ENCODE measurements around the gene UBAC2.

Gene UBAC2

DNA sequence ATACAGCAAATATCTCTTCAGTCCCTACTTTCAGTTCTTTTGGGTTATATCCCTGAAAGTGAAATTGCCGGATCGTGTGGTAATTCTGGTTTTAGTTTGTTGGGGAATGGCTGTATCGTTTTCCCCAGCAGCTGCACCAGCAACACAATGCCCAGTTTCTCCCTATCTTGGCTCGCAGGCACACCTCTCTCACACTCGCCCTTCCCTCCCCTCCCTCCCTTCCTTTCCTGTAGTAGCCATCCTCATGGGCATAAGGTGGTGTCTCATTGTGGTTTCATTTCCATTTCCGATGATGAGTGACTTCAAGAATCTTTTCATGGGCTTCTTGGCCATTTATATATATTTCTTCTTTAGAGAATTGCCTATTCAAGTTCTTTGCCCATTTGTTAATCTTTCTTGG, 66.2 kb downstream of the UBAC2 start:
- in situ Hi-C loops (cut with HindIII; ENCODE audit: low sequenced_read_pairs): loop anchor here (10.0 kb wide), 1 partner anchor 92 kb away; no protein-coding TSS in a partner anchor

DNA sequence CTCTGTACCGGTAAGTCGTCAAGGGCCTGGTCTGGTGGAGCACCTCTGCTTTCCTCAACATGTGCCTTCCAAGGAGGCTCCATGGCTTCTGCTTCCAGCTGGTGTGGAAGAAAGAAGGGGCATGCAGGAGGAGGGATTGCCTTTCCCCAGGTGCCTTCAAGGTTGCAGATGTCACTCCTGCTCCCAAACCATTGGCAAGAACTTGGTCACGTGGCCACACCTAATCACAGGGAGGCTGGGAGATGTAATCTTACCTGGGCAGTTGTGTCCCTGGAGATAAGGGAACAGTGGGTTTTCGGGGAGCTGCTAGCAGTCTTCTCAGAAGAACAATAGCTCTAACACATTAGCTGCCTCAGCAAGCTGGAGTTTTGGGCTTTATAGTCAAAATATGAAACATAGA, 67.3 kb downstream of the UBAC2 start:
- in situ Hi-C loops (cut with HindIII; ENCODE audit: low sequenced_read_pairs): loop anchor here (10.0 kb wide), 1 partner anchor 93 kb away; no protein-coding TSS in a partner anchor

DNA sequence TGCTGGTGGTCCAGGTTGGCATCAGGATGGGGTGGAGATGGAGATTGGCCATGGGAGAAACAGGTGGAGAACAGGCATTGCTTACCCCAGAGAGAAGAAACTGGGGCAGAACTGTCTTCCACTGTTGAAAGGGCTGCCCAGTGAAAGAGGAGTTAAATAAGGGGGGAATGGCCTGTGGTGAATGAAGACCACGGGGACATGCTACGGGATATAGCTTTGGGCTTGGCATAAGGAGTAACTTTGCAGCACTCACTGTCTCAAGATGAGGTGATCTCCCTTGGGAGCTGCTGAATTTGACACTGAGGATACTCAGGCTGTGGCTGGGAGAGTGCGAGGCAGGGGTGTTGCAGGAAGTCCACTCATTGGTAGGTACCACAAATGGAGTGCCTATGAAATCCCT, 68.2 kb downstream of the UBAC2 start:
- in situ Hi-C loops (cut with HindIII; ENCODE audit: low sequenced_read_pairs): loop anchor here (10.0 kb wide), 1 partner anchor 94 kb away; no protein-coding TSS in a partner anchor

DNA sequence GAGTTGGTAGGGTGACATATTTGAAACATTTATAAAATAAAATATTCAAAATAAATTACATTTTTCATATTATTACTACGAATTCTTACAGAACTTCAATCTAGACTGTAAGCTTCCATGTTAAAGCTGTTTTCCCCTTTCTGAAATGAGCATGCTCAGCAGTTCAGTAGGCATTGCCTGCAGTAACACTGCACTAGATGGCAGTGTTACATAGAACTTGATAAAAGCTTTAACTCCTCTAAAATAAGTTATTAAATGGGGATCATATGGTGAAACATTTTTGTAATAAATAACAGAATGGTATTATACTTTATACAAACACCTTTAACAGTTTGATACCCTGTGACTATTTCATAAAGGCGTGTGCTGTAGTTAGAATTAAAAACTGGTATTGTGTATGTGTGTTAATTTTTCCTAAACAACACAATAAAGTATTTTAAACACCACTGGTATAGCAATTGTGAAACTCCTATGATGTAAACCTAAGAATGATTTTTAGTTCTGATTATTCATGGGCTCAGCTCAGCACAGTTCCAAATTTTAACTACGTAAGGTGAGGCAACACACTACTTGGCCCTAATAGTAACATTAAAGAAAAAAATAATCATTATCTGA, 69.1 kb downstream of the UBAC2 start:
- in situ Hi-C loops (cut with HindIII; ENCODE audit: low sequenced_read_pairs): loop anchor here (10.0 kb wide), 1 partner anchor 95 kb away; no protein-coding TSS in a partner anchor

DNA sequence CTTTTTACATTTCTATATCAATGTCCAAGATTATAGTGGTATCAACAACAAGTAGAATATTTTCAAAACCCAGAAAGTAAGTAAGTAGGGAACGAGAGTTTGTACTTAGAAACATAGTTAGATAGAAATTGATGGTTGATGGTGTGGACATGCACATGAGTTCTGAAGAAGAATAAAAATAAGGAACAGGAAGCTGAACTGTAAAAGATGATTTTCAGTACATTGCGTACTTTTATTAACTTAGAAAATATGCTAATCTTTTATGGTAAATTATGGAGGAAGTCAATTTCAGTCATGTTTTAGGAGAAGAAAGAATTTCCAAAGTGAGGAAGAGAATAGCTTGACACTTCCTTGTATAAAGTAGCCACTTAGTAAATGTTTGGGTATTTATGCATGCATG, 69.9 kb downstream of the UBAC2 start:
- in situ Hi-C loops (cut with HindIII; ENCODE audit: low sequenced_read_pairs): no loop called here

DNA sequence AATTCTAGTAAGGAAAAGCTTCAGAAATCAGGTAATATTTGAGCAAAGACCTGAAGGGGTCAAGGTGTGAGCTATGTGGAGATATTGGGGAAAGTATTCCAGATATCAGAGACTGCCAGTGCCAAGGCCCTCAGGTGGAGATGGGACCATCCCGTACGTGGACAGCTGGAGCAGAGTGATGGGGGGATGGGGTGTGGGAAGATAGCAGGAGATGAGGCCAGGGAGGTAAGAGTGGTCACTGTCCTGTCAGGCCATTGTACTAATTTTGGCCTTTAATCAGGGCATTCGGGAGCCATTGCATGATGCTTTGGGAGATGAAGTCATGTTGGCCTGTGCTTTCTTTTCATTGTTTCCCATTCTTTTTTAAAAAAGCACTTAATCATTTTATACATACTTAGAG, 70.6 kb downstream of the UBAC2 start:
- in situ Hi-C loops (cut with HindIII; ENCODE audit: low sequenced_read_pairs): no loop called here

DNA sequence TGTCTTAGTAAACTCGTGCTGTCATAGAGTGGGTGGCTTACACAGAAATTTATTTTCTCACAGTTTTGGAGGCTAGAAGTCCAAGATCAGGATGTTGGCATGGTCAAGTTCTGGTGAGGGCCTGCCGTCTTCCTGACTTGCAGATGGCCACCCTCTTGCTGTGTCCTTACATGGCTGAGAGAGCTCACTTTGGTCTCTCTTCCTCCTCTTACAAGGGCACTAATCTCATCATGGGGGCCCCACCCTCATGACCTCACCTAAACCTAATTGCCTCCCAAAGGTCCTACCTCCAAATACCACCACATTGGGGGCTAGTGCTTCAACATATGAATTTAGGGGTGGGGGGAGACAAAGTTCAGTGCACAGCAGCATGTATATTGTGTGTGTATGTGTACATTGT, 71.8 kb downstream of the UBAC2 start:
- in situ Hi-C loops (cut with HindIII; ENCODE audit: low sequenced_read_pairs): no loop called here

DNA sequence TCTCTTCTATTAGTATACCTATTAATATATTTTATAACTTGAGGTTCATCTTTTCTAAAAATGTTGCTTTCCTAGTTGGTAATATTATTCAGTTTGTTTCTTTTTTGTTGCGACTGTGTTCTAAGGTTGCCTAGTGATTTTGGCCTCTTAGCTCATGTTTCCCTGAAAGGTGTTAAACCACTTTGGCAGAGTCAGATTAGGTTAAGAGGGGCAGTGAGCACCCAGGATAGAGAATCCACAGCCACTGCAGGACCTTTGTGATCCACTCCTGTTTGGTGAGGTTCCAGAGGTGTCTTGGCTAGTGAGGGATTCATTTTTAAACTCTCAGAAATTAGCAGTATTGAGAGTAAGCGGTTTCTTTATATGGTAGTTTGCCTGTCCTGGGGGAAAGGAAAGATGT, 72.5 kb downstream of the UBAC2 start:
- in situ Hi-C loops (cut with HindIII; ENCODE audit: low sequenced_read_pairs): no loop called here

DNA sequence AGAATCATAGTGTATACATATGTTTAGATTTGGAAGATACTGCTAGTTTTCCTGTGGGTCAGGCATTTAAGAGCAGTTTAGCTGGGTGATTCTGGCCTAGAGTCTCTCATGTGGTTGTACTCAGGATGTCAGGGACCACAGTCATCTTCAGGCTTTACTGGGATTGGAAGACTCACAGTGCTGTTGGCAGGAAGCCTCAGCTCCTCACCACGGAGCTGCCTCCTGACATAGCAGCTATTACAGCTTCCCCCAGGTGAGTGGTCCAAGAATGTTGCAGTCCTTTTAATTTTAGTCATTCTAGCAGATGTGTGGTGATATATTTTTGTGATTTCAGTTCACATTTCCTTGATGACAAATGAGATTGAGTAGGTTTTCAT, 74.4 kb downstream of the UBAC2 start:
- in situ Hi-C loops (cut with HindIII; ENCODE audit: low sequenced_read_pairs): no loop called here

DNA sequence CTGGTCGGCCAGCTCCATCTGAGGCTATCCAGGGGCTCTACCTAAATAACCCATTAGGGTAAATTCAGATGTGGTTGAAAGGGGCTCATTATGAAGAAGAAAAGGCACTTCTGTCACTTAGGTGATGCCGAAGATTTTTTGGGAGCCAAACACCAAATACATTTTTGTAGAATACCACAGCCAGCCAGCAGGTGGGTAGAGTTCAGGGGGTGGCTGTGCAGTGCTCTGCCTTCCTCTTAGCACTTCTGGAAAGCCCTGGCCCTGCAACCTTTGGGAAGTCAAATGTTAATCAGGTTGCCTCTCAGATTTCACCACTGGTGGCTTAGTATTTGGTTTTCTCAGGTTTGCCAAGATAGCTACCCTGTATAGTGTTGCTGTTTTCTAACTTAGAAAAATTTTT, 76.1 kb downstream of the UBAC2 start:
- in situ Hi-C loops (cut with HindIII; ENCODE audit: low sequenced_read_pairs): no loop called here

DNA sequence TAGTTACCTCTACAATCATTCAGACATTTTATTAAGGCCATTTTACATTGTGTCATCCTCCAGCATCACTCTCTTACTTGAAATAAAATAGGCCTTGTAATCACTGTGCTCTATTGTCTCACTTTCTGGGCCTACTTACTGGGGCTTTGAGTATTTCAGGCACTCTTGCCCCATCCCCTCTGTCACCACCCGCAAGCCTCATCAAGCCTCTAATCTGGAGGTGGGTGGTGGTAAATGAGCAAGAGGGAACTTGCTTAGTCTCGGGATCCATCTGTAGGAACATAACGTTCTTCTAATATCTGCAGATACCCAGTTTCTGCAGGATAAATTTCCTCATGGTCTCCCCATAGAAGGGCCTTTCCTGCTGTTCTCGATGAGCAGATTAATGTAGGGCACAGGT, 77.0 kb downstream of the UBAC2 start:
- in situ Hi-C loops (cut with HindIII; ENCODE audit: low sequenced_read_pairs): no loop called here

DNA sequence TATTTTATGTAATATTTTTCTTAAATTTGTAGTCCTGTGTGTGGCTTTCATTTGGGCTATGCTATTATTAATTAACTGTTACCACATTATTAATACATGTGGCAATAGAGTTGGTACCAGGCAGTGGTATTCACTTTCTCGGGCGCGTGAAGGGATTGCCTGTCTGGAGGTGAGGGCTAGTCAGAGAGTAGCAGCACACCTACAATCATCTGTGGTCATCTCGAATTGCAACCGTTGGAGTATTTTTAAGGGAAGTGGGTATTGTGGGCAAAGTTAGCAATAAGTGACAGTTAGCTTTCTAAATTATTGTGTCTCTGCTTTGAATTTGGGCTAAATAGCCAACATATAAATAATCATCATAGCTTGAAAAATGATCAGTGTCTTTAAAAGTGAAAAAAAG, 77.5 kb downstream of the UBAC2 start:
- in situ Hi-C loops (cut with HindIII; ENCODE audit: low sequenced_read_pairs): no loop called here

DNA sequence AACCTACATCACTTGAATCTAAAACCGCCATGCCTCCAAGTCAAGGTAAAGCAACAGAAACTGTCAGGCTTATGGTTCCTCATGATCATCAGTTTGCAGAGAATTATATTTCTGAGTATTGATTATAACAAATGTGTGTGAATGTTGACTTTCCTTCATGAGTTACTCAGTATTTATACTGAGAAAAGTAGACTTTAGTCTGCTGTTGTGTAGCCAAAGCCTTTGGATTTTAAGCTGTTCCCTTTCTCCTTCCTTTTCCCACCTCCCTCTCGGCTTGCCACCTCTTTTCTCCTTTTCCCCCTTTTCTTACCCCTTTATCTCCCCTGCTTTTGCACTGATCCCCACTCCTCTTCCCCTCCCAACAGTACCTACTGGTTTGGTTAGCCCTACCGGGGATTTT, 78.2 kb downstream of the UBAC2 start:
- in situ Hi-C loops (cut with HindIII; ENCODE audit: low sequenced_read_pairs): no loop called here

DNA sequence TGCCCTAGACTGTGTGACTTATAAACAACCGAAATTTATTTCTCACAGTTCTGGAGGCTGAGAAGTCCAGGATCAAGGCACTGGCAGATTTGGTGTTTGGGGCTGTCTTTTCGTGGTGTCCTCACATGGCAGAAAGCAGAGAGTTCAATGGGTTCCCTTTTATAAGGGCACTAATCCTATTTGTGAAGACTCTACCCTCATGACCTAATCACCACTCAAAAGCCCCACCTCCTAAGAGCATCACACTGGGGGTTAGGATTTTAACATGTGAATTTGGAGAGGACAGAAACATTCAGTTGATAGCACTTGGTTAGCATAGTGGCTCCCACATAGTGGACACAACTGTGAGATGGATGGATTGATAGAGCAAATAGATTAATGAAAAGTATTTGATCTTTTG, 79.0 kb downstream of the UBAC2 start:
- in situ Hi-C loops (cut with HindIII; ENCODE audit: low sequenced_read_pairs): no loop called here

DNA sequence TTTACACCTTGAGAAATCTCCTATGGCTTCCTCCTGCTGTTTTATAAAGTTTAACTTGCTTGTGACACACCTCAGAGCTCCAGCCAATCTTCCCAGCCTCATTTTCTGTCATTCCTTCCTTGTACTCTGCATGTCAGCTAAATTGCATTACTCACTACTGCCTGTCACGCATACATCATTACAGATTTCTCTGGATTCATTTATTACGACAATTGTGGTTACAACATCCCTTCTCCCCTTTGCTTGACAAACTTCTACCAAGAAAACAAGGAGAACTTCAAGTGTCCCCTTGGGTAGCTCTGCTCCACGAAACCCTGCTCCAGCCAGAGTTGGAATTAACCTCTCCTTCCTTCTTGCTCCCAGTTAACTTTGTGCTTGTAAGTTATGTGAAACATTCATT, 79.5 kb downstream of the UBAC2 start:
- in situ Hi-C loops (cut with HindIII; ENCODE audit: low sequenced_read_pairs): no loop called here

DNA sequence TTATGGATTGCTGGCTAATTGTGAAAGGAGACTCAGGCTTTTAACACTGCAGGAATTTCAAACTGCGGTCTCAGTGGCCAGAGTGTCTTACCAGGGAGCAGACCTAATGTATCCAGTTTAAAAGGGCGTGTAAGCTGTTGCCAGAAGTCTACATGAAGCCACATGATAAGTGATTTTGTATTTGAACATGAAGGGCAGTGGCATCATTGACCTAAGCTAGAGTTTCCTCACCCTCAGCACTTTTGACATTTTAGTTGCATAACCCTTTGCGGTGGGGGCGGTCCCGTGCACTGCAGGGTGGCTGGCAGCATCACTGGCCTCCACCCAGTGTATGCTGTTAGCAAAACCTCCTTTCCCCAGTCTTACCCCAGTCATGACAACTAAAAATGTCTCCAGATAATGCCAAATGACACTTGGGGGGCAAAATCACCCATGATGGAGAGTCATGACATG, 81.2 kb downstream of the UBAC2 start:
- in situ Hi-C loops (cut with HindIII; ENCODE audit: low sequenced_read_pairs): no loop called here

DNA sequence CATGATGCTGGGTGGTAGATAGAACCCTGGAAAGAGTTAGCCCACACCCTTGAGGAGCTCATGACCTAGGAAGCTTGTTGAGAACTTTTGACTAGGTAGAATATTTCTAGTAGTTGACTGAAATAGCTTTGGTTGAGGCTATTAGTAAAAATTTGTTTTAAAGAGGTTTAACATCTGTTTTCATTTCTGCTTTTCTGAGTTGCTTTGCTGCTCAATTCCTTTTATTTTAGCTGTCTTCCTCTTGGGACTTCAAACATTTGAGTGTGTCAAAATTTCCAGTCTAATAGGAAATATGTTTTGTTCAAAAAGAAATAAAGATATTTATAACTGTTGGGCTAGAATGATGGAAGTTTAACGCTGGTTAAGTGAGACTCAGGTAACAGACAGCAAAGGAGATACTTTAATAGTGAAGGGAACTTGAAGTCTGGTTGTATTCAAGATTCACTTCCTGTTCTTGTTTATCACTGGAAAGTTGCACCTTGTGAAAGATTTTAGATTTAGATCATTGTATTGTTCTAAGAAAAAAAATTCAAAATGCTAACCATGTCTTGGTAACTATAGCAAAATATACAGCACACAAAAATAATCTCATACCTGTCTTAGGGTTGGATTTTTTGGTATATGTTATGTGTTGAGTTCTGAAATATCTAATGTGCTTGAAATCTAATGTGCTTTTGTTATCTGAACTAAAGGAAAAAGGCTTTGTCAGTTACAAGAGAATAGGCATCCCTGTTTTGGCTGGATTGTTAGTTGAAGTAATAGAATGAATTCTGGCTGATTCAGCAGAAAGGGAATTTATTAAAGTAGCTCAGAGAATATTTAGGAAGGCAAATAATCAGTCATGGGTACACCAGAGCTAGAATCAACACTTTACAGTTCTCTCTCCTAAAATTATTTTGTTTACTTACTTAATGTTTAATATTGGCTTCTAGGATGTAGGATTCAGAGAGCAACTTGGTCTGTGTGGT, 81.9 kb downstream of the UBAC2 start:
- in situ Hi-C loops (cut with HindIII; ENCODE audit: low sequenced_read_pairs): no loop called here

DNA sequence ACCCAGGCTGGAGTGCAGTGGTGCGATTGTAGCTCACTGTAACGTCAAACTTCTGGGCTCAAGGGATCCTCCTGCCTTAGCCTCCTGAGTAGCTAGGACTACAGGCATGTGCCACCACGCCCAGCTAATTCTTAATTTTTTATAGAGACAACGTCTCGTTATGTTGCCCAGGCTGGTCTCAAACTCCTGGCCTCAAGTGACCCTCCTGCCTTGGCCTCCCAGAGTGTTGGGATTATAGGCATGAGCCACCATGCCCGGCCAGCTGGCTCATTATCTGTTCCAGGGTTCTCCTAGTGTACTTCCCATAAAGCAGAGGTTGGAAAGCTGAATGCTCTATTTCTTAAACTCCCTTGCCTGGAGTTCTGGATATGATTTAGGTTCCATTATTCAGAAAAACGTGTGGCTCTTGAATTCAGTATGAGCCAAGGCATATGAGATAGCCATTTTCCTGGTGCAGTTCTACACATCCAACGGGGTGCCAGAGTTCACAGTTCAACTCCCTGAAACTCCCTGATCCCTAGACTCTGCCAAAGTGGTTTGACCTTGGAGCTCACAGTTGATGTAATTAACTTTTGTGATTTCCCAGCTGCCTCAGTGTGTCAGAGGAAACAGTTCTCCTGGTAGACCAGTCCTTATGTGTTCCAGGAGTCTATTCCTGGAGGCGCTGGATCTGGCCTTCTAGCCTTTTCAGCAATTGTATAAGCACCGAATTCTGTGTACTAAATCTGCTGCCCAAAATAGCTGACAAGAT, 85.0 kb downstream of the UBAC2 start:
- in situ Hi-C loops (cut with HindIII; ENCODE audit: low sequenced_read_pairs): no loop called here

DNA sequence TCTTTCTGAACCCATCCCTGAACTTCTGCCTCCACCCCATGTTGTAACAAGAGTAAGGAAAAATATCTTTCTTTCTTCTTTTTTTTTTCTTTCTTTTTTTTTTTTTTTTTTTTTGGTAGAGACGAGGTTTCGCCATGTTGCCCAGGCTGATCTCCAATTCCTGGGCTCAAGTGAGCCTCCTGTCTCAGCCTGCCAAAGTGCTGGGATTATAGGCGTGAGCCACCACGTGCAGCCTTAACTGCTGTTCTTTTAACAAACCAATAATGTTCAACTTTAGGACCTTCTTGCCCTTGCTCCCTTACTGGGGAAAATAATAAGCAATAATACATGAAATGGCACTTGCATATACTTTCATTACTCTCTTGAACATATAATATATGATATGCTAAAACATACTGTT, 86.9 kb downstream of the UBAC2 start:
- in situ Hi-C loops (cut with HindIII; ENCODE audit: low sequenced_read_pairs): no loop called here

DNA sequence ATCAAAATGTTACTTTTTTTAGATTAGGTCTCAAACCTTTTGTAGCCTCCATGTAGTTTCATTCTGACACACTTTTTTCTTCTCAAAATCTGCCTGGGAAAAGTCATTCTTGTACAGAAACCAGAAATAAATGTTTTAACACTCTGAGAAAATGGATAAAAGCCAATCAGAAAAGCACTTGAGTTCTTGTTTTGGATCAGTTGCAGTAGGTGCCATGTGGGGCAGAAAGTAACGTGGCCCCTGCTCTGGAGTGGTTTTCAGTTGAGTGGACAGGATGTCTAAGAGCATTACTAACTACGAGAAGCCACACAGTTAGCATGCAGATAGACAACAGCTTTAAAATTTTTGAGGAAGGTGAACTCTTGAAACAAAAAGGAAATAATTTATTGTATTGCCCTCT, 87.4 kb downstream of the UBAC2 start:
- in situ Hi-C loops (cut with HindIII; ENCODE audit: low sequenced_read_pairs): no loop called here

DNA sequence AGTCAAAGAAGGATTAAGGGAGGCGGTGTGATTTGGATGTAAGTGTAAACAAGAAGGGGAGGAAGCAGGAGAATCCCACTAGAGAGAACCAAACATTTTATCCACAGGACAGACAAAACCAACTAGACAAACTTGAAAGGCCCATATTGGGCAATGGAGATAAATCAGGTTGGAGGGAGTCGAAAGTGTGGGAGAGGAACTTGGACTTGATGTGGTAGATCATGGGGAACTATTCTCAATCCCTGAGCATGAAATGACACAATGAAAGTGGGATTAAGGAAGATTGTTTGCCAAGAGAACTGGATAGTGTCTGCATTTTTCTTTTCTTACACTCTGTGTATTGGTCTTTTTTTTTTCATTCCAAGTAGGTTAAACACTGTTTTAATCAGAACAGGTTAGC, 88.6 kb downstream of the UBAC2 start:
- in situ Hi-C loops (cut with HindIII; ENCODE audit: low sequenced_read_pairs): no loop called here
